ENCODE data around the gene CNTD1. TPM values are rescaled to one million over a fixed set of nuclear protein-coding genes. Genes with fewer than 3 reads are reported as not detected.

The CNTD1 gene
- total RNA-seq, 1 experiment from 2014 or later: 0.13 TPM

- no peak for ATAC-seq
- in situ Hi-C loops (cut with HindIII; ENCODE audit: low pct_unique_long_range_greater_than_20kb, low sequenced_read_pairs): no loop called here
- POLR2A ChIA-PET: no interaction called here
- no peak for TF ChIP-seq CTCF (IDR thresholded peaks at IDR 0.05)
- no peak for DNase-seq (ENCODE audit: low read depth, low spot score)
- H3K4me3 ChIP-seq (ENCODE audit: low read depth in 2 of 2, low read length in 2 of 2): no peak overlapping the region
- peaks cover 5% of the 10 kb centered on the region; the same call in 1 of the 2 replicates for H3K4me1 ChIP-seq (ENCODE audit: control insufficient read depth, insufficient read depth, low read length)
- no peaks in the 10 kb centered on the region for H3K9me3 ChIP-seq (ENCODE audit: control insufficient read depth, insufficient read depth, low read depth, low read length)
- H3K27ac ChIP-seq (ENCODE audit: low read length): no peak overlapping the region
- no peaks in the 10 kb centered on the region for H3K27me3 ChIP-seq (ENCODE audit: control insufficient read depth, insufficient read depth, low read length)
- CTCF ChIA-PET: no interaction called here
- intact Hi-C loops (cut with micrococcal nuclease; ENCODE audit: unreplicated experiment): no loop called here
- no peaks in the 10 kb centered on the region for H3K36me3 ChIP-seq (ENCODE audit: control insufficient read depth, insufficient read depth, low read length)
- BruUV-seq (replicated peaks): no TSS peak
These were observed 11.4 kb upstream of the CNTD1 start for GRCh38 chr17:42787266-42787665.

- Histone ChIP-seq H3K4me1 (ENCODE audit: control insufficient read depth, insufficient read depth, low read length) (no peaks in the 10 kb centered on the region), H3K4me3 (ENCODE audit: low read depth in 2 of 2, low read length in 2 of 2) (no peak overlapping the region), H3K36me3 (ENCODE audit: control insufficient read depth, insufficient read depth, low read length) (no peaks in the 10 kb centered on the region), H3K27me3 (ENCODE audit: control insufficient read depth, insufficient read depth, low read length) (no peaks in the 10 kb centered on the region), H3K9me3 (ENCODE audit: control insufficient read depth, insufficient read depth, low read depth, low read length) (no peaks in the 10 kb centered on the region), H3K27ac (ENCODE audit: low read length) (no peak overlapping the region)
- POLR2A ChIA-PET: no interaction called here
- in situ Hi-C loops (cut with HindIII; ENCODE audit: low pct_unique_long_range_greater_than_20kb, low sequenced_read_pairs): no loop called here
- CTCF ChIA-PET: no interaction called here
- no TSS peak for BruUV-seq (replicated peaks)
- DNase-seq (ENCODE audit: low read depth, low spot score) (no peak), ATAC-seq (no peak)
- intact Hi-C loops (cut with micrococcal nuclease; ENCODE audit: unreplicated experiment): no loop called here
- TF ChIP-seq TCF7L2 (IDR thresholded peaks at IDR 0.05; ENCODE audit: low read depth, low read length) (no peak), REST (IDR thresholded peaks at IDR 0.05; ENCODE audit: insufficient read depth in 1 of 2, low read depth in 2 of 2, low read length in 1 of 2) (no peak), CTCF (IDR thresholded peaks at IDR 0.05) (no peak), SIN3A (IDR thresholded peaks at IDR 0.05; ENCODE audit: borderline replicate concordance, insufficient read depth, low read depth, low read length) (no peak), POLR2AphosphoS5 (IDR thresholded peaks at IDR 0.05; ENCODE audit: low read depth, low read length) (no peak)
These were observed 6.7 kb upstream of the CNTD1 start for GRCh38 chr17:42791948-42792347.

- no TSS peak for BruUV-seq (replicated peaks)
- ChIA-PET CTCF (no interaction called here), POLR2A (no interaction called here)
- DNase-seq (ENCODE audit: low read depth, low spot score) (no peak), ATAC-seq (no peak)
- Histone ChIP-seq H3K4me1 (ENCODE audit: control insufficient read depth, insufficient read depth, low read length) (peaks cover 4% of the 10 kb centered on the region), H3K4me3 (ENCODE audit: low read depth in 2 of 2, low read length in 2 of 2) (no peak overlapping the region), H3K27ac (ENCODE audit: low read length) (no peak overlapping the region), H3K9me3 (ENCODE audit: control insufficient read depth, insufficient read depth, low read depth, low read length) (no peaks in the 10 kb centered on the region), H3K36me3 (ENCODE audit: control insufficient read depth, insufficient read depth, low read length) (no peaks in the 10 kb centered on the region), H3K27me3 (ENCODE audit: control insufficient read depth, insufficient read depth, low read length) (no peaks in the 10 kb centered on the region)
- TF ChIP-seq SIN3A (IDR thresholded peaks at IDR 0.05; ENCODE audit: borderline replicate concordance, insufficient read depth, low read depth, low read length) (no peak), REST (IDR thresholded peaks at IDR 0.05; ENCODE audit: insufficient read depth in 1 of 2, low read depth in 2 of 2, low read length in 1 of 2) (no peak), CTCF (IDR thresholded peaks at IDR 0.05) (no peak), TCF7L2 (IDR thresholded peaks at IDR 0.05; ENCODE audit: low read depth, low read length) (no peak), POLR2AphosphoS5 (IDR thresholded peaks at IDR 0.05; ENCODE audit: low read depth, low read length) (no peak)
- in situ Hi-C loops (cut with HindIII; ENCODE audit: low pct_unique_long_range_greater_than_20kb, low sequenced_read_pairs): no loop called here
- intact Hi-C loops (cut with micrococcal nuclease; ENCODE audit: unreplicated experiment): no loop called here
These were observed 6.1 kb upstream of the CNTD1 start for GRCh38 chr17:42792545-42792944.
